PFSK-1 (cell line): ENCODE data around the gene VPS13D.

Experiments used
- FOXP2 ChIP-seq: optimal IDR thresholded peaks from 2 replicates; pipeline ENCODE3; 2011; ENCODE audit warnings: borderline replicate concordance, control low read depth, inconsistent platforms; ENCODE audit not compliant: insufficient read depth; ENCODE audit errors: extremely low read length, extremely low read depth
- POLR2AphosphoS5 ChIP-seq: IDR thresholded peaks from 2 replicates; pipeline ENCODE4 v1.6.1; 2012; ENCODE audit warnings: low read depth, mild to moderate bottlenecking, control low read depth, low read length, moderate library complexity
- REST ChIP-seq, 2 experiments: IDR thresholded peaks; 2 replicates each; pipeline versions ENCODE4 v1.6.1 to v1.8.0; 2011 to 2012; ENCODE audit warnings: low read depth in 2 of 2, low read length in 2 of 2, control low read depth in 1 of 2, inconsistent platforms in 1 of 2, mild to moderate bottlenecking in 1 of 2, moderate library complexity in 1 of 2; ENCODE audit not compliant: insufficient read depth in 1 of 2
- TAF1 ChIP-seq: IDR thresholded peaks from 2 replicates; pipeline ENCODE4 v1.6.1; 2012; ENCODE audit warnings: low read length, control low read depth, borderline replicate concordance; ENCODE audit not compliant: insufficient read depth

GRCh38 chr1:12469990-12470389 lies 240.2 kb downstream of the VPS13D start:
- TF ChIP-seq FOXP2: no peak
- TF ChIP-seq POLR2AphosphoS5: no peak
- no peak for TF ChIP-seq REST (IDR thresholded peaks at IDR 0.05; ENCODE audit: insufficient read depth in 1 of 2, low read depth in 2 of 2, low read length in 2 of 2)
- TF ChIP-seq TAF1: no peak
